ENCODE data around the gene TBXAS1. TPM values are rescaled to one million over a fixed set of nuclear protein-coding genes. Genes with fewer than 3 reads are reported as not detected.

Gene TBXAS1
- total RNA-seq, 1 experiment from 2014 or later, result 2.3 TPM

DNA sequence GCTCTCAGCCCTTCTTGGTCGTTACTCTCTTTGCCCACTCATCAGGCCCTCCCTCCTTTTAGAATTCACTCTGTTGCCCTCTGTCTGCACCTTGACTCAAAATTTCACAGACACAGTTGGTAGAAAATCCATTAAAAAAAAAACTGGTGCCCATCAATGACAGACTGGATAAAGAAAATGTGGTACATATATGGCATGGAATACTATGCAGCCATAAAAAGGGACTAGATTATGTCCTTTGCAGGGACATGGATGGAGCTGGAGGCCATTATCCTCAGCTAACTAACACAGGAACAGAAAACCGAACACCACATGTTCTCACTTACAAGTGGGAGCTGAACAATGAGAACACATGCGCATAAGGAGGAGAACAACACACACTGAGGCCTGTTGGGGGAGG, 118.0 kb downstream of the TBXAS1 start:
- ATAC-seq (no peak), DNase-seq (ENCODE audit: low spot score) (no peak)
- no peak overlapping the region for H3K4me3 Mint-ChIP-seq
- H3K36me3 Mint-ChIP-seq, result peaks cover 16% of the 10 kb centered on the region
- no peak for TF ChIP-seq OVOL2 (CRISPR knock-in tag; IDR thresholded peaks at IDR 0.05; ENCODE audit: borderline replicate concordance)
- TF ChIP-seq CDX4 (CRISPR knock-in tag; IDR thresholded peaks at IDR 0.05; ENCODE audit: borderline replicate concordance), result no peak
- peaks cover 27% of the 10 kb centered on the region for H3K9me3 Mint-ChIP-seq
- H3K27me3 Mint-ChIP-seq (ENCODE audit: low read depth), result no peaks in the 10 kb centered on the region; the same call in none of the 2 replicates
- CTCF ChIA-PET, result no interaction called here
- H3K4me1 Mint-ChIP-seq, result no peaks in the 10 kb centered on the region
- H3K27ac Mint-ChIP-seq, result no peak overlapping the region
- POLR2A ChIA-PET, result no interaction called here

GRCh38 chr7:139948167-139948566, 119.1 kb downstream of the TBXAS1 start:
- DNase-seq (ENCODE audit: low spot score) (no peak), ATAC-seq (no peak)
- H3K4me1 Mint-ChIP-seq, result peaks cover 3% of the 10 kb centered on the region
- no peak overlapping the region for H3K27ac Mint-ChIP-seq
- POLR2A ChIA-PET, result no interaction called here
- TF ChIP-seq ZNF512 (CRISPR knock-in tag; IDR thresholded peaks at IDR 0.05; ENCODE audit: borderline replicate concordance), result no peak
- no peak for TF ChIP-seq FOXJ3 (CRISPR knock-in tag; IDR thresholded peaks at IDR 0.05; ENCODE audit: borderline replicate concordance)
- no peak for TF ChIP-seq NR3C1 (CRISPR knock-in tag; conservative IDR thresholded peaks at IDR 0.05; ENCODE audit: low read depth)
- TF ChIP-seq, protein P1, sequence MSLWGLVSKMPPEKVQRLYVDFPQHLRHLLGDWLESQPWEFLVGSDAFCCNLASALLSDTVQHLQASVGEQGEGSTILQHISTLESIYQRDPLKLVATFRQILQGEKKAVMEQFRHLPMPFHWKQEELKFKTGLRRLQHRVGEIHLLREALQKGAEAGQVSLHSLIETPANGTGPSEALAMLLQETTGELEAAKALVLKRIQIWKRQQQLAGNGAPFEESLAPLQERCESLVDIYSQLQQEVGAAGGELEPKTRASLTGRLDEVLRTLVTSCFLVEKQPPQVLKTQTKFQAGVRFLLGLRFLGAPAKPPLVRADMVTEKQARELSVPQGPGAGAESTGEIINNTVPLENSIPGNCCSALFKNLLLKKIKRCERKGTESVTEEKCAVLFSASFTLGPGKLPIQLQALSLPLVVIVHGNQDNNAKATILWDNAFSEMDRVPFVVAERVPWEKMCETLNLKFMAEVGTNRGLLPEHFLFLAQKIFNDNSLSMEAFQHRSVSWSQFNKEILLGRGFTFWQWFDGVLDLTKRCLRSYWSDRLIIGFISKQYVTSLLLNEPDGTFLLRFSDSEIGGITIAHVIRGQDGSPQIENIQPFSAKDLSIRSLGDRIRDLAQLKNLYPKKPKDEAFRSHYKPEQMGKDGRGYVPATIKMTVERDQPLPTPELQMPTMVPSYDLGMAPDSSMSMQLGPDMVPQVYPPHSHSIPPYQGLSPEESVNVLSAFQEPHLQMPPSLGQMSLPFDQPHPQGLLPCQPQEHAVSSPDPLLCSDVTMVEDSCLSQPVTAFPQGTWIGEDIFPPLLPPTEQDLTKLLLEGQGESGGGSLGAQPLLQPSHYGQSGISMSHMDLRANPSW (CRISPR knock-in tag; conservative IDR thresholded peaks at IDR 0.05; ENCODE audit: low read depth), result no peak
- no peak for TF ChIP-seq ZNF423 (CRISPR knock-in tag; IDR thresholded peaks at IDR 0.05)
- TF ChIP-seq JAZF1 (CRISPR knock-in tag; IDR thresholded peaks at IDR 0.05), result no peak
- no peak for TF ChIP-seq ZNF532 (CRISPR knock-in tag; IDR thresholded peaks at IDR 0.05; ENCODE audit: borderline replicate concordance)
- TF ChIP-seq, protein P2, sequence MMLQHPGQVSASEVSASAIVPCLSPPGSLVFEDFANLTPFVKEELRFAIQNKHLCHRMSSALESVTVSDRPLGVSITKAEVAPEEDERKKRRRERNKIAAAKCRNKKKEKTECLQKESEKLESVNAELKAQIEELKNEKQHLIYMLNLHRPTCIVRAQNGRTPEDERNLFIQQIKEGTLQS (CRISPR knock-in tag; conservative IDR thresholded peaks at IDR 0.05), result no peak
- no peak for TF ChIP-seq ZNF425 (CRISPR knock-in tag; conservative IDR thresholded peaks at IDR 0.05)
- TF ChIP-seq ZNF317 (CRISPR knock-in tag; IDR thresholded peaks at IDR 0.05; ENCODE audit: borderline replicate concordance, low read depth), result no peak
- TF ChIP-seq ZNF138 (CRISPR knock-in tag; conservative IDR thresholded peaks at IDR 0.05), result no peak
- TF ChIP-seq HMGA2 (CRISPR knock-in tag; IDR thresholded peaks at IDR 0.05), result no peak
- no peak for TF ChIP-seq ZNF416 (CRISPR knock-in tag; IDR thresholded peaks at IDR 0.05)
- TF ChIP-seq, protein P3, sequence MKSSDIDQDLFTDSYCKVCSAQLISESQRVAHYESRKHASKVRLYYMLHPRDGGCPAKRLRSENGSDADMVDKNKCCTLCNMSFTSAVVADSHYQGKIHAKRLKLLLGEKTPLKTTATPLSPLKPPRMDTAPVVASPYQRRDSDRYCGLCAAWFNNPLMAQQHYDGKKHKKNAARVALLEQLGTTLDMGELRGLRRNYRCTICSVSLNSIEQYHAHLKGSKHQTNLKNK (CRISPR knock-in tag; IDR thresholded peaks at IDR 0.05), result no peak
- no peak for TF ChIP-seq ZNF232 (CRISPR knock-in tag; IDR thresholded peaks at IDR 0.05)
- TF ChIP-seq EMX1 (CRISPR knock-in tag; IDR thresholded peaks at IDR 0.05), result no peak
- TF ChIP-seq ELF4 (CRISPR knock-in tag; IDR thresholded peaks at IDR 0.05; ENCODE audit: low read depth), result no peak
- H3K9me3 Mint-ChIP-seq, result peaks cover 27% of the 10 kb centered on the region
- no peak overlapping the region for H3K4me3 Mint-ChIP-seq
- H3K27me3 Mint-ChIP-seq (ENCODE audit: low read depth), result no peaks in the 10 kb centered on the region; the same call in none of the 2 replicates
- CTCF ChIA-PET, result no interaction called here
- peaks cover 16% of the 10 kb centered on the region for H3K36me3 Mint-ChIP-seq

Measured in WTC11 (cell line).